Spleen (tissue), 11 donors: ENCODE measurements around the gene BICRA. TPM values are rescaled to one million over a fixed set of nuclear protein-coding genes. Genes with fewer than 3 reads are reported as not detected.

Source experiments
- DNase-seq: peaks from one replicate; pipeline ENCODE4 v3.0.0-alpha.2; 2020
- H3K27ac ChIP-seq, 8 donors: fragments of 200-600 bp; sonication (generic) in 7 of 8; 1 replicate in 4 of 8; 2 replicates in 4 of 8; pipeline versions ENCODE4 v1.5.0 to v1.8.0; 2016 to 2021; ENCODE audit warnings: inconsistent platforms in 4 of 8, mild to moderate bottlenecking in 4 of 8, moderate library complexity in 1 of 8
- H3K27me3 ChIP-seq, 7 donors: fragments of 200-600 bp; sonication (generic) in 6 of 7; replicated peaks in 1 of 7; 1 replicate in 4 of 7; 2 replicates in 3 of 7; pipeline versions ENCODE4 v1.5.0 to v1.8.0; 2016 to 2021; ENCODE audit warnings: inconsistent platforms in 3 of 7, mild to moderate bottlenecking in 1 of 7
- H3K36me3 ChIP-seq, 6 donors: fragments of 200-600 bp; sonication (generic) in 5 of 6; 1 replicate in 4 of 6; 2 replicates in 2 of 6; pipeline versions ENCODE4 v1.5.0 to v1.8.0; 2016 to 2021; ENCODE audit warnings: inconsistent platforms in 2 of 6
- H3K4me1 ChIP-seq, 6 donors: fragments of 200-600 bp; sonication (generic) in 5 of 6; 1 replicate in 3 of 6; 2 replicates in 3 of 6; pipeline versions ENCODE4 v1.5.0 to v1.8.0; 2016 to 2021; ENCODE audit warnings: inconsistent platforms in 3 of 6
- H3K4me3 ChIP-seq, 8 donors: fragments of 200-600 bp; sonication (generic) in 7 of 8; 1 replicate in 4 of 8; 2 replicates in 4 of 8; pipeline versions ENCODE4 v1.5.0 to v1.8.0; 2016 to 2021; ENCODE audit warnings: inconsistent platforms in 4 of 8, mild to moderate bottlenecking in 4 of 8, moderate library complexity in 2 of 8
- H3K9me3 ChIP-seq, 8 donors: fragments of 200-600 bp; sonication (generic) in 7 of 8; 1 replicate in 4 of 8; 2 replicates in 4 of 8; pipeline versions ENCODE4 v1.5.0 to v1.8.0; 2016 to 2021; ENCODE audit warnings: inconsistent platforms in 4 of 8
- CTCF ChIP-seq, 11 experiments: fragments of 200-600 bp in 7 of 11; fragments of 450-650 bp in 4 of 11; sonication (generic) in 4 of 11; IDR thresholded peaks in 8 of 11; conservative IDR thresholded peaks in 3 of 11; 1 replicate in 7 of 11; 2 replicates in 4 of 11; pipeline versions ENCODE4 v1.4.0 to v1.8.0; 2016 to 2021; ENCODE audit warnings: antibody characterized with exemption in 11 of 11, inconsistent platforms in 4 of 11, mild to moderate bottlenecking in 1 of 11
- POLR2A ChIP-seq, 3 donors: fragments of 450-650 bp; IDR thresholded peaks; one replicate each; pipeline ENCODE4 v1.5.1; 2017; ENCODE audit warnings: antibody characterized with exemption in 3 of 3, mild to moderate bottlenecking in 1 of 3
- POLR2AphosphoS5 ChIP-seq, 3 donors: sonication (generic); formaldehyde crosslinking; IDR thresholded peaks; one replicate each; pipeline ENCODE4 v1.5.1; 2017; ENCODE audit warnings: antibody characterized with exemption in 3 of 3
- WGBS, 5 donors: extraction: QIAGEN DNeasy Blood & Tissue Kit in 3 of 5; methylation state at CpG; one replicate each; pipeline versions ENCODE4 v1.1.5 to v1.1.7; 2013 to 2018; 5-methylcytosine and 5-hydroxymethylcytosine counted together
- intact Hi-C: fragments of 100-400 bp; cut with DNase I; formaldehyde crosslinking; loops from one replicate; pipeline ENCODE4 v1.15.0; 2023; ENCODE audit warnings: low total_unique reads
- polyA plus RNA-seq, 3 donors: library from polyadenylated mRNA; stranded (reverse); fragments of 200-250 nt; gene quantifications; one replicate each; pipeline ENCODE4 v1.2.1, GENCODE V29; 2013
- total RNA-seq, 7 donors: library from RNA; depleted of rRNA in 3 of 7; stranded (reverse); fragments of >200 nt in 3 of 7; fragmentation: NEBNext Ultra II Directional in 4 of 7; extraction: Animal tissue kit (Norgen Biotek cat#: 25700) in 4 of 7; gene quantifications; one replicate each; pipeline versions ENCODE4 v1.1.0 to v1.2.1, GENCODE V29; 2016 to 2021
- donor health status: healthy with polysubstance abuse.
- donor health status: DM: no; HTN: no; CAD: no; lungs with moderate emphysema.
- donor health status: DM: no; HTN: no; CAD: no.
- donor health status: Bipolar disorder and iron deficiency.
- donor health status: healthy.
- donor health status: DM: no; HTN: no; CAD: no.
- donor health status: DM: yes; HTN: yes; CAD: no.

BICRA gene
- total and polyA plus RNA-seq, 10 donors: 2.2 to 21.8 (median 18.2) TPM

- no peaks in the 10 kb centered on the region for H3K9me3 ChIP-seq
- H3K36me3 ChIP-seq: peaks cover 0 to 59% (median 45%) of the 10 kb centered on the region in 6 donors
- no peak for DNase-seq
- H3K27ac ChIP-seq: no peak overlapping the region
- WGBS, 5 donors: 57 to 79% (median 67%) methylated on average over 12 to 18 of the region's 18 CpGs
- TF ChIP-seq POLR2AphosphoS5 (IDR thresholded peaks at IDR 0.05) (peak in 2 of 3 donors; percentile 7 to 10), POLR2A (IDR thresholded peaks at IDR 0.05) (no peak)
- H3K4me3 ChIP-seq: no peak overlapping the region
- intact Hi-C loops: loop anchor here (10.0 kb wide), 2 partner anchors 158 to 408 kb away; no protein-coding TSS in a partner anchor
- H3K27me3 ChIP-seq: peaks cover 0 to 10% (median 0%) of the 10 kb centered on the region in 7 donors
- peaks cover 0 to 15% (median 6%) of the 10 kb centered on the region in 6 donors for H3K4me1 ChIP-seq
Measured at GRCh38 chr19:47702671-47703070, 93.7 kb downstream of the BICRA start.

GRCh38 chr19:47703301-47703700 lies 94.4 kb downstream of the BICRA start:
- intact Hi-C loops: loop anchor here (10.0 kb wide), 2 partner anchors 158 to 408 kb away; no protein-coding TSS in a partner anchor
- peaks cover 0 to 8% (median under 1%) of the 10 kb centered on the region in 6 donors for H3K4me1 ChIP-seq
- H3K4me3 ChIP-seq: no peak overlapping the region
- TF ChIP-seq POLR2AphosphoS5 (IDR thresholded peaks at IDR 0.05): no peak
- TF ChIP-seq POLR2A (IDR thresholded peaks at IDR 0.05): no peak
- H3K27ac ChIP-seq: no peak overlapping the region
- WGBS, 5 donors: 91 to 95% (median 91%) methylated on average over 5 of the region's 5 CpGs
- no peak for DNase-seq
- H3K36me3 ChIP-seq: peaks cover 0 to 55% (median 45%) of the 10 kb centered on the region in 6 donors
- peaks cover 0 to 15% (median 0%) of the 10 kb centered on the region in 7 donors for H3K27me3 ChIP-seq
- no peaks in the 10 kb centered on the region for H3K9me3 ChIP-seq

- Histone ChIP-seq H3K4me3 (no peak overlapping the region), H3K36me3 (peaks cover 0 to 47% (median 39%) of the 10 kb centered on the region in 6 donors), H3K4me1 (peaks cover 0 to 6% (median 0%) of the 10 kb centered on the region in 6 donors), H3K9me3 (no peaks in the 10 kb centered on the region), H3K27me3 (peaks cover 0 to 19% (median 0%) of the 10 kb centered on the region in 7 donors), H3K27ac (no peak overlapping the region)
- intact Hi-C loops: loop anchor here (10.0 kb wide), 2 partner anchors 159 to 409 kb away; no protein-coding TSS in a partner anchor
- DNase-seq: no peak
- WGBS, 5 donors: 90 to 95% (median 93%) methylated on average over 11 of the region's 11 CpGs
- TF ChIP-seq POLR2A (IDR thresholded peaks at IDR 0.05): no peak
- no peak for TF ChIP-seq CTCF (IDR thresholded peaks at IDR 0.05 in 8 of 11, conservative IDR thresholded peaks at IDR 0.05 in 3 of 11)
- TF ChIP-seq POLR2AphosphoS5 (IDR thresholded peaks at IDR 0.05): no peak
Measured at GRCh38 chr19:47704024-47704423, 95.1 kb downstream of the BICRA start.

GRCh38 chr19:47704656-47705055 lies 95.7 kb downstream of the BICRA start:
- H3K27me3 ChIP-seq: peaks cover 0 to 24% (median 0%) of the 10 kb centered on the region in 7 donors

More at GRCh38 chr19:47704656-47705055, 95.7 kb downstream of the BICRA start:
- TF ChIP-seq POLR2AphosphoS5 (IDR thresholded peaks at IDR 0.05) (no peak), POLR2A (IDR thresholded peaks at IDR 0.05) (no peak), CTCF (IDR thresholded peaks at IDR 0.05 in 8 of 11, conservative IDR thresholded peaks at IDR 0.05 in 3 of 11) (no peak)
- WGBS, 5 donors: 92 to 98% (median 94%) methylated on average over 3 of the region's 3 CpGs
- peaks cover 0 to 41% (median 32%) of the 10 kb centered on the region in 6 donors for H3K36me3 ChIP-seq
- peaks cover 0 to 6% (median 0%) of the 10 kb centered on the region in 6 donors for H3K4me1 ChIP-seq
- H3K9me3 ChIP-seq: no peaks in the 10 kb centered on the region
- DNase-seq: no peak
- no peak overlapping the region for H3K27ac ChIP-seq
- no peak overlapping the region for H3K4me3 ChIP-seq
- intact Hi-C loops: loop anchor here (10.0 kb wide), 2 partner anchors 160 to 410 kb away; no protein-coding TSS in a partner anchor
